Adrenal gland (tissue), 5 donors: ENCODE results near the gene RIMKLA.

Source experiments
- CTCF ChIP-seq, 6 experiments: fragments of 450-650 bp in 4 of 6; fragments of 200-600 bp in 2 of 6; sonication (generic) in 1 of 6; IDR thresholded peaks; 1 replicate in 5 of 6; 2 replicates in 1 of 6; pipeline versions ENCODE4 v1.5.1 to v1.8.0; 2016 to 2021; ENCODE audit warnings: antibody characterized with exemption in 6 of 6, mild to moderate bottlenecking in 2 of 6, moderate library complexity in 1 of 6
- POLR2A ChIP-seq, 2 donors: fragments of 450-650 bp; IDR thresholded peaks; one replicate each; pipeline ENCODE4 v1.6.1; 2017; ENCODE audit warnings: antibody characterized with exemption in 2 of 2, mild to moderate bottlenecking in 2 of 2, moderate library complexity in 1 of 2
- donor health status: DM: no; HTN: no; CAD: no.

GRCh38 chr1:42386051-42386450 lies 5.5 kb downstream of the RIMKLA start:
- TF ChIP-seq CTCF (IDR thresholded peaks at IDR 0.05) (no peak), POLR2A (IDR thresholded peaks at IDR 0.05) (no peak)
